HG02588 (cell line): ENCODE results near the gene LYRM4.

ENCODE experiments used
- ATAC-seq: cut with Tn5 transposase; IDR thresholded peaks from one replicate; pipeline ENCODE4 v1.9.1; 2021; ENCODE audit warnings: mild to moderate bottlenecking, moderate library complexity; ENCODE audit not compliant: unreplicated experiment

Gene LYRM4

GRCh38 chr6:5178806-5179205, 81.9 kb downstream of the LYRM4 start:
- no peak for ATAC-seq

GRCh38 chr6:5175635-5176034, 85.1 kb downstream of the LYRM4 start:
- no peak for ATAC-seq

- no peak for ATAC-seq
Observed at GRCh38 chr6:5174756-5175549, 85.8 kb downstream of the LYRM4 start.

GRCh38 chr6:5174244-5174643, 86.5 kb downstream of the LYRM4 start:
- ATAC-seq: peak; percentile 93

GRCh38 chr6:5173810-5174209, 86.9 kb downstream of the LYRM4 start:
- ATAC-seq: peak; percentile 25

- ATAC-seq: no peak
Observed at GRCh38 chr6:5172897-5173474, 87.8 kb downstream of the LYRM4 start.

GRCh38 chr6:5172041-5172653, 88.6 kb downstream of the LYRM4 start:
- ATAC-seq: no peak

- ATAC-seq: no peak
Observed at GRCh38 chr6:5167501-5167900, 93.2 kb downstream of the LYRM4 start.

- no peak for ATAC-seq
Observed at GRCh38 chr6:5164092-5164491, 96.7 kb downstream of the LYRM4 start.

- ATAC-seq: no peak
Observed at GRCh38 chr6:5163247-5163646, 97.5 kb downstream of the LYRM4 start.

- no peak for ATAC-seq
Observed at GRCh38 chr6:5162355-5162754, 98.4 kb downstream of the LYRM4 start.

- no peak for ATAC-seq
Observed at GRCh38 chr6:5160206-5160605, 100.5 kb downstream of the LYRM4 start.

- no peak for ATAC-seq
Observed at GRCh38 chr6:5159162-5159561, 101.6 kb downstream of the LYRM4 start.

- no peak for ATAC-seq
Observed at GRCh38 chr6:5158180-5158579, 102.6 kb downstream of the LYRM4 start.

GRCh38 chr6:5157621-5158138, 103.1 kb downstream of the LYRM4 start:
- ATAC-seq: no peak

GRCh38 chr6:5156627-5157026, 104.1 kb downstream of the LYRM4 start:
- ATAC-seq: no peak

GRCh38 chr6:5155906-5156305, 104.8 kb downstream of the LYRM4 start:
- no peak for ATAC-seq

- ATAC-seq: no peak
Observed at GRCh38 chr6:5153186-5153585, 107.6 kb downstream of the LYRM4 start.

- ATAC-seq: no peak
Observed at GRCh38 chr6:5152460-5152859, 108.3 kb downstream of the LYRM4 start.

GRCh38 chr6:5151955-5152401, 108.8 kb downstream of the LYRM4 start:
- ATAC-seq: no peak

GRCh38 chr6:5151360-5151954, 109.3 kb downstream of the LYRM4 start:
- ATAC-seq: no peak
